Tibial artery (tissue), 4 donors: ENCODE measurements around the gene CMC4.
A peak's percentile ranks its signal among the peaks of the same experiment; 100 is the strongest.

Source experiments
- DNase-seq, 2 donors: peaks; one replicate each; pipeline ENCODE4 v3.0.0-alpha.2; 2019
- H3K27ac ChIP-seq, 2 donors: fragments of 200-600 bp; sonication (generic) in 1 of 2; 1 replicate in 1 of 2; 2 replicates in 1 of 2; pipeline ENCODE4 v1.5.1; 2018 to 2019; ENCODE audit warnings: mild to moderate bottlenecking in 1 of 2
- H3K27me3 ChIP-seq, 2 donors: fragments of 200-600 bp; sonication (generic) in 1 of 2; one replicate each; pipeline versions ENCODE4 v1.5.1 to v1.6.0; 2016 to 2019
- H3K36me3 ChIP-seq, 3 donors: fragments of 200-600 bp; sonication (generic) in 2 of 3; one replicate each; pipeline ENCODE4 v1.5.1; 2016 to 2019; ENCODE audit warnings: mild to moderate bottlenecking in 2 of 3
- H3K4me1 ChIP-seq, 4 donors: fragments of 200-600 bp; sonication (generic) in 2 of 4; 1 replicate in 3 of 4; 2 replicates in 1 of 4; pipeline ENCODE4 v1.5.1; 2016 to 2019
- H3K4me3 ChIP-seq, 2 donors: fragments of 200-600 bp; sonication (generic) in 1 of 2; 1 replicate in 1 of 2; 2 replicates in 1 of 2; pipeline ENCODE4 v1.5.1; 2018 to 2019; ENCODE audit warnings: mild to moderate bottlenecking in 2 of 2
- H3K9me3 ChIP-seq, 3 donors: fragments of 200-600 bp; sonication (generic) in 1 of 3; one replicate each; pipeline ENCODE4 v1.5.1; 2016 to 2019
- CTCF ChIP-seq, 2 experiments: fragments of 200-600 bp in 1 of 2; fragments of 450-650 bp in 1 of 2; IDR thresholded peaks; one replicate each; pipeline ENCODE4 v1.5.1; 2017 to 2019; ENCODE audit warnings: antibody characterized with exemption in 2 of 2, mild to moderate bottlenecking in 1 of 2, moderate library complexity in 1 of 2
- intact Hi-C: fragments of 100-400 bp; cut with DNase I; formaldehyde crosslinking; loops from one replicate; pipeline ENCODE4 v1.15.0; 2023; ENCODE audit warnings: low total_unique reads

CMC4 gene

GRCh38 chrX:155035688-155036087 lies 35.2 kb downstream of the CMC4 start:
- H3K27ac ChIP-seq = no peak overlapping the region
- DNase-seq = no peak
- no peak overlapping the region for H3K4me3 ChIP-seq
- no peaks in the 10 kb centered on the region for H3K4me1 ChIP-seq
- peaks cover 6 to 7% (median 7%) of the 10 kb centered on the region in 3 donors for H3K36me3 ChIP-seq
- no peaks in the 10 kb centered on the region for H3K9me3 ChIP-seq
- intact Hi-C loops = no loop called here
- no peak for TF ChIP-seq CTCF (IDR thresholded peaks at IDR 0.05)
- H3K27me3 ChIP-seq = no peaks in the 10 kb centered on the region

- no peak for DNase-seq
- Histone ChIP-seq H3K27me3 (no peaks in the 10 kb centered on the region), H3K27ac (no peak overlapping the region), H3K36me3 (peaks cover 0 to 7% (median 7%) of the 10 kb centered on the region in 3 donors), H3K4me1 (peaks cover 0 to 14% (median 0%) of the 10 kb centered on the region in 4 donors), H3K9me3 (no peaks in the 10 kb centered on the region), H3K4me3 (no peak overlapping the region)
- TF ChIP-seq CTCF (IDR thresholded peaks at IDR 0.05) = no peak
- intact Hi-C loops = no loop called here
Observed at GRCh38 chrX:155031657-155032056, 39.3 kb downstream of the CMC4 start.

- Histone ChIP-seq H3K4me3 (no peak overlapping the region), H3K27ac (peak overlapping the region; percentile 95), H3K27me3 (no peaks in the 10 kb centered on the region), H3K4me1 (peaks cover 0 to 14% (median 0%) of the 10 kb centered on the region in 4 donors), H3K36me3 (no peaks in the 10 kb centered on the region), H3K9me3 (no peaks in the 10 kb centered on the region)
- TF ChIP-seq CTCF (IDR thresholded peaks at IDR 0.05) = no peak
- DNase-seq = no peak
- intact Hi-C loops = no loop called here
Observed at GRCh38 chrX:155028877-155029291, 42.1 kb downstream of the CMC4 start.

GRCh38 chrX:155028129-155028528 lies 42.8 kb downstream of the CMC4 start:
- Histone ChIP-seq H3K27me3 (no peaks in the 10 kb centered on the region), H3K4me1 (peaks cover 0 to 14% (median 0%) of the 10 kb centered on the region in 4 donors), H3K4me3 (peak overlapping the region; percentile 69 to 77), H3K27ac (peak overlapping the region; percentile 95), H3K9me3 (no peaks in the 10 kb centered on the region), H3K36me3 (no peaks in the 10 kb centered on the region)
- no peak for DNase-seq
- intact Hi-C loops = no loop called here
- TF ChIP-seq CTCF (IDR thresholded peaks at IDR 0.05) = no peak

GRCh38 chrX:155027509-155028066 lies 43.3 kb downstream of the CMC4 start:
- DNase-seq = peak in 1 of 2 donors; percentile 21

More at GRCh38 chrX:155027509-155028066, 43.3 kb downstream of the CMC4 start:
- Histone ChIP-seq H3K9me3 (no peaks in the 10 kb centered on the region), H3K27me3 (no peaks in the 10 kb centered on the region), H3K4me1 (peaks cover 0 to 14% (median 0%) of the 10 kb centered on the region in 4 donors), H3K36me3 (no peaks in the 10 kb centered on the region), H3K4me3 (peak overlapping the region; percentile 69 to 77), H3K27ac (peak overlapping the region; percentile 95)
- intact Hi-C loops = no loop called here
- no peak for TF ChIP-seq CTCF (IDR thresholded peaks at IDR 0.05)
